Mesendoderm (in vitro differentiated cells): ENCODE measurements around the gene RANBP3.

Experiments
- DNase-seq: peaks from one replicate; pipeline ENCODE4 v3.0.0; 2013
- H2AK5ac ChIP-seq: 2 replicates; pipeline ENCODE4 v1.6.1; 2013; ENCODE audit warnings: low read length, inconsistent platforms
- H2BK120ac ChIP-seq: 2 replicates; pipeline ENCODE4 v1.6.1; 2013; ENCODE audit warnings: low read depth, mild to moderate bottlenecking, low read length, moderate library complexity, mixed read lengths
- H2BK15ac ChIP-seq: replicated peaks from 2 replicates; pipeline ENCODE4 v1.6.1; 2013; ENCODE audit warnings: low read depth, mild to moderate bottlenecking, moderate library complexity
- H2BK5ac ChIP-seq: 2 replicates; pipeline ENCODE4 v1.6.1; 2013; ENCODE audit warnings: low read length, inconsistent platforms
- H3K18ac ChIP-seq: 2 replicates; pipeline ENCODE4 v1.6.1; 2013; ENCODE audit warnings: mild to moderate bottlenecking, low read length, mixed read lengths
- H3K23ac ChIP-seq: one replicate; pipeline ENCODE4 v1.6.1; 2013; ENCODE audit warnings: low read length
- H3K27ac ChIP-seq: 2 replicates; pipeline ENCODE4 v1.5.1; 2013; ENCODE audit warnings: low read depth, mild to moderate bottlenecking, inconsistent platforms, low read length, moderate library complexity
- H3K27me3 ChIP-seq: 2 replicates; pipeline ENCODE4 v1.6.1; 2013; ENCODE audit warnings: low read length, control low read depth, mild to moderate bottlenecking, inconsistent platforms; ENCODE audit not compliant: insufficient read depth, poor library complexity
- H3K36me3 ChIP-seq: 2 replicates; pipeline ENCODE4 v1.6.1; 2013; ENCODE audit warnings: low read length, inconsistent platforms; ENCODE audit not compliant: control insufficient read depth, insufficient read depth
- H3K4ac ChIP-seq: one replicate; pipeline ENCODE4 v1.6.1; 2013; ENCODE audit warnings: low read depth, mild to moderate bottlenecking, low read length, moderate library complexity
- H3K4me1 ChIP-seq: 2 replicates; pipeline ENCODE4 v1.6.1; 2013; ENCODE audit warnings: low read depth, low read length, inconsistent platforms; ENCODE audit not compliant: control insufficient read depth
- H3K4me2 ChIP-seq: 2 replicates; pipeline ENCODE4 v1.6.1; 2013; ENCODE audit warnings: low read length
- H3K4me3 ChIP-seq: 2 replicates; pipeline ENCODE4 v1.5.1; 2013; ENCODE audit warnings: mild to moderate bottlenecking, low read length
- H3K56ac ChIP-seq: one replicate; pipeline ENCODE4 v1.6.1; 2013; ENCODE audit warnings: low read length
- H3K79me1 ChIP-seq: 2 replicates; pipeline ENCODE4 v1.6.1; 2013; ENCODE audit warnings: low read length, inconsistent platforms
- H3K79me2 ChIP-seq: 2 replicates; pipeline ENCODE4 v1.6.1; 2013; ENCODE audit warnings: mild to moderate bottlenecking, low read length; ENCODE audit not compliant: control insufficient read depth, insufficient read depth
- H3K9ac ChIP-seq: 2 replicates; pipeline ENCODE4 v1.6.1; 2013; ENCODE audit warnings: low read length, inconsistent platforms
- H4K5ac ChIP-seq: one replicate; pipeline ENCODE4 v1.6.1; 2013; ENCODE audit warnings: low read length
- H4K8ac ChIP-seq: one replicate; pipeline ENCODE4 v1.6.1; 2013; ENCODE audit warnings: low read depth, mild to moderate bottlenecking, control low read depth, low read length, moderate library complexity
- WGBS: extraction: QIAGEN DNeasy Blood & Tissue Kit; methylation state at CpG from one replicate; pipeline ENCODE4 v1.1.7; 2013; ENCODE audit warnings: low lambda C conversion rate, missing lambda C conversion rate; ENCODE audit not compliant: insufficient coverage; ENCODE audit errors: extremely low coverage; 5-methylcytosine and 5-hydroxymethylcytosine counted together

RANBP3 gene

GRCh38 chr19:5978606-5979552 is 939 bp upstream of the RANBP3 start:
- Histone ChIP-seq H3K4ac (peak overlapping the region; percentile 91), H3K27me3 (no peaks in the 10 kb centered on the region), H3K79me2 (peaks cover 38% of the 10 kb centered on the region), H3K56ac (peak overlapping the region; percentile 95), H3K4me2 (peak overlapping the region; percentile 52), H3K36me3 (no peaks in the 10 kb centered on the region), H2BK15ac (no peak overlapping the region), H3K4me1 (peaks cover 3% of the 10 kb centered on the region), H4K8ac (no peak overlapping the region), H4K5ac (no peak overlapping the region), H3K4me3 (peak overlapping the region; percentile 53), H3K18ac (peak overlapping the region; percentile 69), H3K9ac (peak overlapping the region; percentile 82), H2AK5ac (no peak overlapping the region), H3K79me1 (peaks cover 28% of the 10 kb centered on the region), H2BK5ac (no peak overlapping the region), H2BK120ac (no peak overlapping the region), H3K23ac (no peak overlapping the region), H3K27ac (peak overlapping the region; percentile 5)
- no peak for DNase-seq
- no CpG with 5 or more reads among the region's 33 CpGs for WGBS

DNA sequence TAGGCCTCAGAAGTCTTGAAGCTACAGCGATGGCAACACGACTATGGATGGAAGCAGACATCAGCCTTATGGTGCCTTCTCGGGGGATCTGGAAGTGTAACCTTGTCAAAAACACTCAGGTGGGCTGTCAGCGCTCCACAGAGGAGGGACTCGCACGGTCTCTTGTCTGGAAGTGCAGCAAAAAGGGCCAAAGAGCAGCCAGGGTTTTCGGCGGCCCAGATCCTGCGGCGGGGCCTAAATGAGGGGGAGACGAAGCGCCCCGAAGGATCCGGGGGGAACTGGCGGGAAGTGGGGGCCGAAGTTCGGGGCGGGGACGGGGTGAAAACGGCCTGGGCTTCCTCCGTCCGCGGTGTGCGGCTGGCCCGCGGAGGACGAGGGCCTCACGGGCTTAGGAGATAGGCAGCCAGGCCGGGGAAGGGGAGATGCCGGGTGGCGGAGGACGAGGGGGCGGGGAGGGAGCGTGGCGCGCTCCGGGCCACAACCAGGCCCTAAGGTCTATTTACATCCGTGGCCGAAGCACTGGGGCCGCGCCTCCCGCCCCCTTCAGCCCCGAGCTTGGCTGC is 637 bp downstream of the RANBP3 start:
- Histone ChIP-seq H2BK120ac (no peak overlapping the region), H3K23ac (peak overlapping the region; percentile 72), H3K36me3 (no peaks in the 10 kb centered on the region), H3K79me2 (peaks cover 54% of the 10 kb centered on the region), H3K9ac (peak overlapping the region; percentile 91), H3K56ac (peak overlapping the region; percentile 90), H2BK5ac (peak overlapping the region; percentile 59), H3K4ac (peak overlapping the region; percentile 4), H3K79me1 (peaks cover 40% of the 10 kb centered on the region), H4K5ac (no peak overlapping the region), H3K4me1 (peaks cover 3% of the 10 kb centered on the region), H2AK5ac (no peak overlapping the region), H4K8ac (peak overlapping the region; percentile 77), H3K4me3 (peak overlapping the region; percentile 96), H3K27me3 (no peaks in the 10 kb centered on the region), H3K18ac (peak overlapping the region; percentile 77), H3K4me2 (peak overlapping the region; percentile 68), H2BK15ac (no peak overlapping the region), H3K27ac (peak overlapping the region; percentile 91)
- no peak for DNase-seq
- no CpG with 5 or more reads among the region's 43 CpGs for WGBS

- no peak overlapping the region for H2BK5ac ChIP-seq
- no peak overlapping the region for H4K5ac ChIP-seq
- no peak overlapping the region for H3K23ac ChIP-seq
- peak overlapping the region; percentile 68 for H3K4me2 ChIP-seq
- peaks cover 3% of the 10 kb centered on the region for H3K4me1 ChIP-seq
- H2BK15ac ChIP-seq, result no peak overlapping the region
- H3K27me3 ChIP-seq, result no peaks in the 10 kb centered on the region
- H3K9ac ChIP-seq, result peak overlapping the region; percentile 91
- peaks cover 59% of the 10 kb centered on the region for H3K79me2 ChIP-seq
- H3K4ac ChIP-seq, result no peak overlapping the region
- H3K4me3 ChIP-seq, result peak overlapping the region; percentile 96
- H3K18ac ChIP-seq, result no peak overlapping the region
- no peaks in the 10 kb centered on the region for H3K36me3 ChIP-seq
- no peak overlapping the region for H3K27ac ChIP-seq
- no peak overlapping the region for H2BK120ac ChIP-seq
- peaks cover 44% of the 10 kb centered on the region for H3K79me1 ChIP-seq
- no peak for DNase-seq
- peak overlapping the region; percentile 90 for H3K56ac ChIP-seq
- no CpG with 5 or more reads among the region's 8 CpGs for WGBS
- H4K8ac ChIP-seq, result no peak overlapping the region
- H2AK5ac ChIP-seq, result no peak overlapping the region
These were observed 1.2 kb downstream of the RANBP3 start for GRCh38 chr19:5976768-5977167.

- H3K27ac ChIP-seq, result no peak overlapping the region
- no peak overlapping the region for H3K56ac ChIP-seq
- no peak for DNase-seq
- peaks cover 3% of the 10 kb centered on the region for H3K4me1 ChIP-seq
- no peak overlapping the region for H2BK5ac ChIP-seq
- H3K36me3 ChIP-seq, result no peaks in the 10 kb centered on the region
- H4K5ac ChIP-seq, result no peak overlapping the region
- H2AK5ac ChIP-seq, result no peak overlapping the region
- no peak overlapping the region for H3K23ac ChIP-seq
- peaks cover 53% of the 10 kb centered on the region for H3K79me1 ChIP-seq
- H3K27me3 ChIP-seq, result no peaks in the 10 kb centered on the region
- H3K4ac ChIP-seq, result no peak overlapping the region
- peaks cover 71% of the 10 kb centered on the region for H3K79me2 ChIP-seq
- no peak overlapping the region for H3K9ac ChIP-seq
- WGBS, result no CpG with 5 or more reads among the region's 3 CpGs
- no peak overlapping the region for H3K4me3 ChIP-seq
- H4K8ac ChIP-seq, result no peak overlapping the region
- H3K18ac ChIP-seq, result no peak overlapping the region
- H2BK120ac ChIP-seq, result no peak overlapping the region
- H2BK15ac ChIP-seq, result no peak overlapping the region
- H3K4me2 ChIP-seq, result no peak overlapping the region
These were observed 2.6 kb downstream of the RANBP3 start for GRCh38 chr19:5975388-5975728.

GRCh38 chr19:5974721-5975387 is 3.1 kb downstream of the RANBP3 start:
- H3K27me3 ChIP-seq, result no peaks in the 10 kb centered on the region
- H2BK5ac ChIP-seq, result no peak overlapping the region
- no peaks in the 10 kb centered on the region for H3K36me3 ChIP-seq
- H3K4me3 ChIP-seq, result no peak overlapping the region
- H3K4ac ChIP-seq, result no peak overlapping the region
- DNase-seq, result no peak
- H3K79me1 ChIP-seq, result peaks cover 56% of the 10 kb centered on the region
- H3K23ac ChIP-seq, result no peak overlapping the region
- no peak overlapping the region for H4K8ac ChIP-seq
- H2BK120ac ChIP-seq, result no peak overlapping the region
- H3K4me2 ChIP-seq, result no peak overlapping the region
- no peak overlapping the region for H3K9ac ChIP-seq
- H3K18ac ChIP-seq, result no peak overlapping the region
- H3K4me1 ChIP-seq, result peaks cover 3% of the 10 kb centered on the region
- H2AK5ac ChIP-seq, result no peak overlapping the region
- no peak overlapping the region for H4K5ac ChIP-seq
- H3K27ac ChIP-seq, result no peak overlapping the region
- WGBS, result no CpG with 5 or more reads among the region's 10 CpGs
- no peak overlapping the region for H2BK15ac ChIP-seq
- H3K56ac ChIP-seq, result no peak overlapping the region
- peaks cover 76% of the 10 kb centered on the region for H3K79me2 ChIP-seq
